Epithelial cell of proximal tubule (primary cell): ENCODE data around the gene KIRREL3. TPM values are rescaled to one million over a fixed set of nuclear protein-coding genes. Genes with fewer than 3 reads are reported as not detected.

Experiments
- DNase-seq: peaks from one replicate; pipeline ENCODE4 v3.0.0-alpha.2; 2011; ENCODE audit warnings: low read depth
- H3K4me3 ChIP-seq: 2 replicates; pipeline ENCODE4 v1.5.1; 2011; ENCODE audit warnings: low read depth, mild to moderate bottlenecking, low read length
- CTCF ChIP-seq: conservative IDR thresholded peaks from 2 replicates; pipeline ENCODE4 v1.5.1; 2012; ENCODE audit warnings: low read depth, mild to moderate bottlenecking, low read length
- total RNA-seq: library from RNA; depleted of rRNA; stranded (reverse); fragments of >200 nt; gene quantifications from 2 replicates; pipeline ENCODE4 v1.2.3, GENCODE V29; 2015

Gene KIRREL3
- total RNA-seq, 1 donor from 2014 or later: 5.1 TPM

GRCh38 chr11:126948563-126948962, 52.0 kb downstream of the KIRREL3 start:
- no peak overlapping the region for H3K4me3 ChIP-seq
- no peak for TF ChIP-seq CTCF
- no peak for DNase-seq

GRCh38 chr11:126945319-126945718, 55.3 kb downstream of the KIRREL3 start:
- TF ChIP-seq CTCF: no peak
- no peak for DNase-seq
- H3K4me3 ChIP-seq: no peak overlapping the region

GRCh38 chr11:126943316-126943715, 57.3 kb downstream of the KIRREL3 start:
- no peak for DNase-seq
- no peak overlapping the region for H3K4me3 ChIP-seq
- TF ChIP-seq CTCF: no peak

GRCh38 chr11:126942146-126942545, 58.4 kb downstream of the KIRREL3 start:
- DNase-seq: no peak
- TF ChIP-seq CTCF: no peak
- H3K4me3 ChIP-seq: no peak overlapping the region

GRCh38 chr11:126939552-126939951, 61.0 kb downstream of the KIRREL3 start:
- no peak overlapping the region for H3K4me3 ChIP-seq
- no peak for TF ChIP-seq CTCF
- DNase-seq: no peak

- DNase-seq: no peak
- no peak overlapping the region for H3K4me3 ChIP-seq
- TF ChIP-seq CTCF: no peak
These were observed 61.9 kb downstream of the KIRREL3 start for GRCh38 chr11:126938718-126939117.

GRCh38 chr11:126930091-126930841, 70.3 kb downstream of the KIRREL3 start:
- TF ChIP-seq CTCF: no peak
- no peak overlapping the region for H3K4me3 ChIP-seq
- DNase-seq: no peak
